Measurements from ENCODE around the gene DPF3.

Gene DPF3

DNA sequence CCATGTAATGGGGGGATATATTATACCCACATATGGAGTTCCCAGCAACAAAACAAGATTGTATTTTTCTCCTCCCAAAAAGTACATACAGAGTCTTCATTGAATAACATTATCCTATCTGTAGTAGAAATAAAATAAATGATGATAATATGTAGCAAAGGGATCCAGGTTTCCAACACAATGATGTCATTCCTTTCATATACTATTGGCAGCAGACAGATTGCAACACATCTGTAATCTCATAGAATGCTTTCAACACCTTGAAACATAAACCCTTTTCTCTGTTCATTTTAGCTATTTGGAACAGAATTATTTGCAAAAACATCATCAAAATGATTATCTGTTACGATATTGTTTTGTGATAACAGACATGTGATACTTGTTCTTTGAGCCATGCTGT is 317.6 kb downstream of the DPF3 start:
- no peaks in the 10 kb centered on the region for H3K36me3 ChIP-seq (ENCODE audit: control insufficient read depth, low read length)
- H3K27me3 ChIP-seq (ENCODE audit: control insufficient read depth, low read length) = peaks cover 8% of the 10 kb centered on the region; the same call in 1 of the 2 replicates
- no peaks in the 10 kb centered on the region for H3K4me1 ChIP-seq (ENCODE audit: control insufficient read depth, low read length)

DNA sequence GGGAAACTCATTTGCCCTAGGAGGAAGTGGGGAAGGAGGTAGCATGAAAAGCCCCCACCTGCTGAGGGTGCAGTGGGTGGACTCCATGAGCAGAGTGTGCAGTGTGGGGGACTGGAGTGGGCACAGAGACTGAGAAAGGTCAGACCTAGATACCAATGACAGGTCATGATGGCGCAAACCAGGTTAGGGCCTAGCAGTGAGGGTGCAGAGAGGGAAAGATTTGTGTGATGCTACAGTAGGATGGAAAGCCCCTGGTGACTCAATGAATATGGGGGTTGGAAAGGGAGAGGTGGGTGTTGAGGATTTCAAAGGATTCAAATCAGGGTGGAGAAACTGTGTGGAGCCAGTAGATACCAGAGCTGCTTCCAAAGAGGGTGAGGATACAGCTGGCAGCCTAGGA is 319.2 kb downstream of the DPF3 start:
- TF ChIP-seq, protein P1, sequence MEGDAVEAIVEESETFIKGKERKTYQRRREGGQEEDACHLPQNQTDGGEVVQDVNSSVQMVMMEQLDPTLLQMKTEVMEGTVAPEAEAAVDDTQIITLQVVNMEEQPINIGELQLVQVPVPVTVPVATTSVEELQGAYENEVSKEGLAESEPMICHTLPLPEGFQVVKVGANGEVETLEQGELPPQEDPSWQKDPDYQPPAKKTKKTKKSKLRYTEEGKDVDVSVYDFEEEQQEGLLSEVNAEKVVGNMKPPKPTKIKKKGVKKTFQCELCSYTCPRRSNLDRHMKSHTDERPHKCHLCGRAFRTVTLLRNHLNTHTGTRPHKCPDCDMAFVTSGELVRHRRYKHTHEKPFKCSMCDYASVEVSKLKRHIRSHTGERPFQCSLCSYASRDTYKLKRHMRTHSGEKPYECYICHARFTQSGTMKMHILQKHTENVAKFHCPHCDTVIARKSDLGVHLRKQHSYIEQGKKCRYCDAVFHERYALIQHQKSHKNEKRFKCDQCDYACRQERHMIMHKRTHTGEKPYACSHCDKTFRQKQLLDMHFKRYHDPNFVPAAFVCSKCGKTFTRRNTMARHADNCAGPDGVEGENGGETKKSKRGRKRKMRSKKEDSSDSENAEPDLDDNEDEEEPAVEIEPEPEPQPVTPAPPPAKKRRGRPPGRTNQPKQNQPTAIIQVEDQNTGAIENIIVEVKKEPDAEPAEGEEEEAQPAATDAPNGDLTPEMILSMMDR (IDR thresholded peaks at IDR 0.05; ENCODE audit: low read depth, low read length, poor library complexity, severe bottlenecking) = no peak
- no peak for TF ChIP-seq EZH2phosphoT487 (IDR thresholded peaks at IDR 0.05; ENCODE audit: borderline replicate concordance, low read length)
- H3K4me2 ChIP-seq (ENCODE audit: low read length) = no peak overlapping the region
- H3K4me3 ChIP-seq (ENCODE audit: low read length) = no peak overlapping the region
- no peaks in the 10 kb centered on the region for H3K36me3 ChIP-seq (ENCODE audit: control insufficient read depth, low read length)
- no peaks in the 10 kb centered on the region for H3F3A ChIP-seq (ENCODE audit: control insufficient read depth, insufficient read depth)
- no peaks in the 10 kb centered on the region for H3K9me3 ChIP-seq (ENCODE audit: control insufficient read depth, insufficient read depth, low read length)
- no peak overlapping the region for H3K27ac ChIP-seq (ENCODE audit: low read depth, low read length)
- H3K79me2 ChIP-seq (ENCODE audit: control insufficient read depth, low read length) = no peaks in the 10 kb centered on the region
- no peaks in the 10 kb centered on the region for H3K4me1 ChIP-seq (ENCODE audit: control insufficient read depth, low read length)
- H3K27me3 ChIP-seq (ENCODE audit: control insufficient read depth, low read length) = peaks cover 8% of the 10 kb centered on the region
- no peaks in the 10 kb centered on the region for H3K9me2 ChIP-seq (replicated peaks; ENCODE audit: control insufficient read depth, low read length)
- no peaks in the 10 kb centered on the region for H4K20me1 ChIP-seq (ENCODE audit: control insufficient read depth, insufficient read depth, low read depth, low read length)

More for the DNA sequence above, 317.6 kb downstream of the DPF3 start:
- no peak overlapping the region for H3K27ac ChIP-seq (ENCODE audit: low read depth, low read length)
- H3K4me2 ChIP-seq (ENCODE audit: low read length) = no peak overlapping the region
- H3K9me3 ChIP-seq (ENCODE audit: control insufficient read depth, insufficient read depth, low read length) = no peaks in the 10 kb centered on the region
- no peaks in the 10 kb centered on the region for H3K79me2 ChIP-seq (ENCODE audit: control insufficient read depth, low read length)
- TF ChIP-seq, protein P1 (IDR thresholded peaks at IDR 0.05; ENCODE audit: low read depth, low read length, poor library complexity, severe bottlenecking) = no peak
- no peak for TF ChIP-seq EZH2phosphoT487 (IDR thresholded peaks at IDR 0.05; ENCODE audit: borderline replicate concordance, low read length)
- H4K20me1 ChIP-seq (ENCODE audit: control insufficient read depth, insufficient read depth, low read depth, low read length) = no peaks in the 10 kb centered on the region
- no peaks in the 10 kb centered on the region for H3K9me2 ChIP-seq (replicated peaks; ENCODE audit: control insufficient read depth, low read length)
- no peaks in the 10 kb centered on the region for H3F3A ChIP-seq (ENCODE audit: control insufficient read depth, insufficient read depth)
- H3K4me3 ChIP-seq (ENCODE audit: low read length) = no peak overlapping the region

DNA sequence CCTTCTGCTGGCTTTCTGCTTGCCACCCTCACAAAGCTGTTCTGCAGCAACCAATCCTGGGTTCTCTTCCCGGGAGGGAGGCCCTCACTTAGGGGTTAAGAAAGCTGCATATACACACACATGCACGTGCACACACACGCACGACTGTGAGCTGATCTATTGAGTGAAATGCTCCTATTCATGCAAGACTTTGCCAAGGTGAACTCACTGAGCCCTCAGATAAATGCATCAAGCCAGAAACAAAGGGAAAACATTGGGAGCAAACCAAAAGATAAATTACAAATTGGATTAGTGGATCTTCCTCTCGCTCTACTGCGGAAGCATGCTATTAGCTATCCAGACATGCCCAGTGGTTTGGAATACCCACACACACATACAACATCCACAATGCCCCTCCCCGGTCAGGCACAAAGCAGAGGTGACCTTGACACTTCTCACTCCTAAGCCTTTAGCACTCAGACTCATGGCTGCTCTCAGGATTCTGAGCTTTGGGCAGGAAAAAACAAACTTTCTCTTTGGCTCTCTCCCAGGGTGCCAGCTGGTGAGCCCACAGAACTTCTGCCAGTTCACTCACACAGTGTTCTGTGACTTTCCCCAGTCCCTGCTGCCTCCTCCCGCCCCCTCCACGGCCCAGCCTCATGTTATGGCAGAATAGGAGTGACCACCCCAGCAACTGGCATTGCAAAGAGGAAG is 320.0 kb downstream of the DPF3 start:
- H3K9me3 ChIP-seq (ENCODE audit: control insufficient read depth, insufficient read depth, low read length) = no peaks in the 10 kb centered on the region
- no peaks in the 10 kb centered on the region for H3F3A ChIP-seq (ENCODE audit: control insufficient read depth, insufficient read depth)
- no peaks in the 10 kb centered on the region for H3K79me2 ChIP-seq (ENCODE audit: control insufficient read depth, low read length)
- H3K4me2 ChIP-seq (ENCODE audit: low read length) = no peak overlapping the region
- TF ChIP-seq, protein P1 (IDR thresholded peaks at IDR 0.05; ENCODE audit: low read depth, low read length, poor library complexity, severe bottlenecking) = no peak
- no peak for TF ChIP-seq EZH2phosphoT487 (IDR thresholded peaks at IDR 0.05; ENCODE audit: borderline replicate concordance, low read length)
- no peaks in the 10 kb centered on the region for H3K36me3 ChIP-seq (ENCODE audit: control insufficient read depth, low read length)
- no peaks in the 10 kb centered on the region for H3K4me1 ChIP-seq (ENCODE audit: control insufficient read depth, low read length)
- no peak overlapping the region for H3K27ac ChIP-seq (ENCODE audit: low read depth, low read length)
- no peak overlapping the region for H3K4me3 ChIP-seq (ENCODE audit: low read length)
- no peaks in the 10 kb centered on the region for H3K9me2 ChIP-seq (replicated peaks; ENCODE audit: control insufficient read depth, low read length)
- no peaks in the 10 kb centered on the region for H4K20me1 ChIP-seq (ENCODE audit: control insufficient read depth, insufficient read depth, low read depth, low read length)
- peaks cover 8% of the 10 kb centered on the region for H3K27me3 ChIP-seq (ENCODE audit: control insufficient read depth, low read length)
